Measurements from ENCODE around the gene ZFP36L2. TPM values are rescaled to one million over a fixed set of nuclear protein-coding genes. Genes with fewer than 3 reads are reported as not detected.

ZFP36L2 gene
- 11.1 and 16.9 TPM in 2 replicates for total RNA-seq

GRCh38 chr2:43226558-43226954, at the start of gene ZFP36L2:
Gene ZFP36L2, minus strand, starts transcription at chr2:43226606. Its CDS starts 291 bp downstream, at chr2:43226315.

